HG02938 (cell line): ENCODE data around the gene AJM1.
"Not testable (repeated sequence)": the region's sequence is repeated elsewhere in the genome, so short reads cannot be mapped to it uniquely, and the experiment has no call there.

ENCODE experiments used
- ATAC-seq: cut with Tn5 transposase; IDR thresholded peaks from one replicate; pipeline ENCODE4 v1.9.1; 2021; ENCODE audit warnings: mild to moderate bottlenecking, moderate library complexity; ENCODE audit not compliant: unreplicated experiment

Gene AJM1

DNA sequence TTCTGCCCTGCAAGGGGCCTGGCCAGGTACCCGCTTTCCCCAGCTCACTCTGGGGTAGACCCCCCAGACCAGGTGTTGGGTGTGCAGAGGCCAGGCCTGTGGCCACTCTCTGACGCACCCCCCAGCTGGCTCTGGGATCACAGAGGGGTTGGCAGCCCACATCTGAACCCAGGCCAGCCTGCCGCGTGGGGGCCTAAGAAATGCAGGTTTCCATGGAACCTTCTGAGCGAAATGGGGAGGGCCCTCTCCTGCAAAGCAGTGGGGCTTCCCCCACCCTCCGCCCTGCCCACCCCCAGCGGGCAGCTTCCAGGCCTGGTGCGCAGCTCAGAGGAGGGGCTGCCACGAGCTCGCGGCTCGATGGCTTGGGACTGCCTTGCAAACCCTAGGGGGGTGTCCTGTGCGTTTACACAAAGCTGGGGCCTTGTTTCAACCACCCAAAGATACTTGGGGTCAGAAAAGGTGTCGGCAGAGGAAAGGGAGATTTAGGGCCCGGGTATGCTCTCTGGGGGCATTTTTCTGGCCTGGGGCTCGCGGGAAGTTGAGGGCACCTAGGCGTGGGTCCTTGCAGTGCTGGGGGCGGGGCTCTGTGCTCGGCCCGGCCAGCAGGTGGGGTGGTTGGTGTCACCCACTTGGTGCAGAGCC is 1.0 kb downstream of the AJM1 start:
- ATAC-seq = not testable (repeated sequence)

DNA sequence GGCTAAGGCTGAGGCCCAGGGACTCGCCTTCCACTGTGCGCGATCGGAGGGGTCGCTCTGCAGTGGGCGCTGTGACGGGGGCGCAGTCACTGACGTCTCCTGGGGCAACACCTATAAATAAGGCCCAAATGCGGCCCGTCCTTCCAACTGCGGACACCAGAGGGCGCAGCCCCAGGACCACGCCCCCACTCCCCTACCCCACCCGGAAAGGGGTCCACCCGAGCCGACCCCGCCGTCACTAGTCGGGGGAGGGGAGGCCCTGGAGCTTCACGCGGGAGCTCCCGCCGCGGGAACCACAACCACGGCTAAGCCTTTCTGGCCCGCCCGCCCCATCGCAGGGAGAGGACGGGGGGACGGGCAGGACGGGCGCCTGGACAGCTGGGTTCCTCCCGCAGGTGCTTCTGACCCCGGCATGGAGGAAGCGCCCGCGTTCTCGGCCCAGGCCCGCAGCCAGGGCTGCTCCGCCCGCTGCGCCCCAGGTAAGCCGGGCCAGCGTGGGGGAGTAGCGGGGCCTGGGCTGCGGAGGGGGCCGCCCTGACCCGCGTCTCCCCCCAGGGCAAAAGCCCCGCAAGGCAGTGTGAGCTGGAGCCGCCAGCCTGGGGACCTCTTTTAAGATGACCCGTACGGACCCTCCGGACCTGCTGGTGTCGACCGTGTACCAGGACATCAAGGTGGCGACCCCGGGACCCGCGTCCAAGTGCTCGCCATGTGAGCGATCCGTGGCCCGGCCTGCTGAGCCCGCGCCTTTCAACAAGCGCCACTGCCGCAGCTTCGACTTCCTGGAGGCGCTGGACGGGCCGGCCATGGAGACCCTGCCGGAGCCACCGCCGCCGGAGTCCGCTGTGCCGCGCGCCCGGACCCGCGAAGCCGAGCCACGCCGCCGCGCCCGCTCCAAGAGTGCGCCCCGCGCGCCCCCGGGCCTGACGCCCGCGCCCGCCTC is 1.8 kb downstream of the AJM1 start:
- ATAC-seq = not testable (repeated sequence)

DNA sequence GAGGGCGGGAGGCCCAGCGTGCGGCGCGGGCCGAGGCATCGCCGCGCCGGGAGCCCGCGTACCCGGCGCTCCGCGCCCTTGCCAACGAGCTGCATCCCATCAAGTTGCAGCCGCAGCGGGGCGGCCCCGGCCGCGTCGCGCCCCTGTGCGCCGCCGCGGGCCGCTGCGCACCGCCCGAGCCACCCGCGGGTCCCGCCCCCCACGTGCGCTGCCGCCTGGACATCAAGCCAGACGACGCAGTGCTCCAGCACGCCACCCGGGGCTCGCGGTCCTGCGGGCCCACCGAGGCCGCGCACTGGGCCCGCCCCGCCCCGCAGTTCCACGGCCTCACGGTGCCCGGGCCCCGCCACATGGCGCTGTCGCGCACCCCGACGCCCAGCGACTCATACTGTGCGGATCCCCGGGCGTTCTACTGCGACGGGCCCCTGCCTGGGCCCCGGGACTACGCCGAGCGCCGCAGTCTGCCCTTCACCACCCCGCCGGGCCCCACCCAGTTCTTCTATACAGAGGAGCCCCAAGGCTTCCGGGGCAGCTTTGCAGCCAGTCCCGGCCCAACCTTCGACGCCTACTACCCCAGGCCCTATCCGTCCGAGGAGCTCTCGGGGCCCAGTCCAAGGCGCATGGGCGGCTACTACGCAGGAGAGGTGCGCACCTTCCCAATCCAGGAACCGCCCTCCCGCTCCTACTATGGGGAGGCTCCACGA is 2.6 kb downstream of the AJM1 start:
- ATAC-seq = no peak

DNA sequence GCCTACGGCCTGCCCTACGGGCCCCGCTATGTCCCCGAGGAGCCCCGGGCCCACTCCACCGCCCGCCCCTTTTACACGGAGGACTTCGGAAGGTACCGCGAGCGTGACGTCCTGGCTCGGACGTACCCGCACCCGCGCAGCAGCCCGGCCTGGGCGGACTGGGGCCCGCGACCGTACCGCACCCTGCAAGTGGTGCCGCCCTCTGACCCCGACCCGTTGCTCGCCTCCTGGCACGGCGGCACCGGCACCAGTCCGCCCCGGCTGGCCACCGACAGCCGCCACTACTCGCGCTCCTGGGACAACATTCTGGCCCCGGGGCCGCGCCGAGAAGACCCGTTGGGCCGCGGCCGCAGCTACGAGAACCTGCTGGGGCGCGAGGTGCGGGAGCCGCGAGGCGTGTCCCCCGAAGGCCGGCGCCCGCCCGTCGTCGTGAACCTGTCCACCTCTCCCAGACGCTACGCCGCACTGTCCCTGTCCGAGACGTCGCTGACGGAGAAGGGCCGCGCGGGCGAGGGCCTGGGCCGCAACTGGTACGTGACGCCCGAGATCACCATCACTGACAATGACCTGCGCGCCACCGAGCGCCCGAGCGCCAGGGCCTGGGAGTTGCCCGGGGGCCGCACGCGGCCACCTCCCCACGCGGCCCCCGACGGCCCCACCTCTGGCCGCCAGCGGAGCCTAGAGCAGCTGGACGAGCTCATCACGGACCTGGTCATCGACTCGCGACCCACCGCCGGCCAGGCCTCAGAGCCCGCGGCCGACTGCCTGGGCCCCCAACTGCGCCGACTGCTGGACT is 3.4 kb downstream of the AJM1 start:
- ATAC-seq = no peak

DNA sequence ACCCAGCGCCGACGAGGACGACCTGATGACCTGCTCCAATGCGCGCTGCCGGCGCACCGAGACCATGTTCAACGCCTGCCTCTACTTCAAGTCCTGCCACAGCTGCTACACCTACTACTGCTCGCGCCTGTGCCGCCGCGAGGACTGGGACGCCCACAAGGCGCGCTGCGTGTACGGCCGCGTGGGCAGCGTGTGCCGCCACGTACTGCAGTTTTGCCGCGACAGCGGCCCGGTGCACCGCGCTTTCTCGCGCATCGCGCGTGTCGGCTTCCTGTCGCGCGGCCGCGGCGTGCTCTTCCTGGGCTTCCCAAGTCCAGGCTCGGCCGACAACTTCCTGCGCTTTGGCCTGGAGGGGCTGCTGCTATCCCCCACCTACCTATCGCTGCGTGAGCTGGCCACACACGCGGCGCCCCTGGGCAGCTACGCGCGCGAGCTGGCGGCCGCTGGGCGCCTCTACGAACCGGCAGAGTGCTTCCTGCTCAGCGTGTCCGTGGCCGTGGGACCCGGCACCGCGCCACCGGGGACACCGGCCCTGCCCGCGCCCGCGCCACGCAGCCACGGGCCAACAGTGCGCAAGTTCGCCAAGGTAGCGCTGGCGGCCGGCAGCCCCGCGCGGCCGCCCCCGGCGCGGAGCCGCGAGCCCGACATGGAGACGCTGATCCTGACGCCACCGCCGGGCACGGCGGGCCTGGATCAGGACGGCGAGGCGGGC is 4.3 kb downstream of the AJM1 start:
- no peak for ATAC-seq

DNA sequence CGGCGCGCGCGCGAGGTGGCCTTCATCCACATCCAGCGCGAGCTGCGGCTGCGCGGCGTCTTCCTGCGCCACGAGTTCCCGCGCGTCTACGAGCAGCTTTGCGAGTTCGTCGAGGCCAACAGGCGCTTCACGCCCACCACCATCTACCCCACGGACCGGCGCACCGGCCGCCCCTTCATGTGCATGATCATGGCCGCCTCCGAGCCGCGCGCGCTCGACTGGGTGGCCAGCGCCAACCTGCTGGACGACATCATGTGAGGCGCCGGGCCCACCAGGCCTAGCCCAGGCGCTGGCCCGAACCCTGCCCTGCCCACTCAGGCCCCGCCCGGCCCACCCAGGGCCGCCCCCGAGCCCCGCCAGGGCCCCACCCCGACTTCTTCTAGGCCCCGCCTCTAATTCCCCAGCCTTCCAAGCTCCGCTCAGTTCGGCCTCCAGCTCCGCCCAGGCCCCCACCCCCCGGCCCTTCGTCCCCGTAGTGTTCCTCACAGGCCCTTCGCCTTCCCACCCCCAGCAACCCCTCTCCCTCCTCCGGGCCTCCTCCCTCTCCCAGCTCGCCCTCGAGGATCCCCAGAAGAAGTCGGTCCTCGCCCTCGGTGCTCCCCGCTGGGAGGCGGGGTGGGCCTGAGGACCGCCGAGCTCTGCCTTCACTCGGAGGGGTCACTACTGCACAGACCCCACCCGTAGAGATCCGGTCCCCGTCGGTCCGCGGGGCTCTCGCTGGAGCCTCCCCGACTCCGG is 5.0 kb downstream of the AJM1 start:
- no peak for ATAC-seq

DNA sequence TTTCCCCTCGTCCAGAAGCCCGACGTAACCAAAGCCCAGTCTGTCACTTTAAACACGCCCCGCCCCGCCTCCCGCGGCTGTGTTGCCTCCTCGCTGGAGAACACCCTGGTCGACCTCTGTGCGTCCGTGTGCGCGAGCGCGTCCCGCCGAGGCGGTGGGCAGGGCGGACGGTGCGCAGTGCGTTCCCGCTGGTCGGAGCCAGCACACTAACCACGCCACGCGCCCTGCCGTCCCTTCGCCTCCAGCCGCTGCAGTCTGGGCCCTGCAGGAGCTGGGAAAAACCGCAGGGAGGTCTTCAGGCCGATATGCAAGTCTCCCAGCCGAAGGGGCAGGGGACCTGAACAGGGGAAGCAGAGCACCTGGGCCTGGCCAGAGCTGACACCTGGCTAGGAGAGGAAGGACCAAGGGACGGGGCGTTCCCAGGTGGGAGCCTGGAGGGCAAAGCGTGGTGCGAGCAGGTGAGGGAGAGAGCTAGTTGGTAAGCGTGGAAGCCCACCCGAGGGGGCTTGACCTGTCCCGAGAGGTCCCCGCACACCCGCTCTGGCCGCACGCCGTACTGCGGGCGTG is 5.6 kb downstream of the AJM1 start:
- no peak for ATAC-seq

DNA sequence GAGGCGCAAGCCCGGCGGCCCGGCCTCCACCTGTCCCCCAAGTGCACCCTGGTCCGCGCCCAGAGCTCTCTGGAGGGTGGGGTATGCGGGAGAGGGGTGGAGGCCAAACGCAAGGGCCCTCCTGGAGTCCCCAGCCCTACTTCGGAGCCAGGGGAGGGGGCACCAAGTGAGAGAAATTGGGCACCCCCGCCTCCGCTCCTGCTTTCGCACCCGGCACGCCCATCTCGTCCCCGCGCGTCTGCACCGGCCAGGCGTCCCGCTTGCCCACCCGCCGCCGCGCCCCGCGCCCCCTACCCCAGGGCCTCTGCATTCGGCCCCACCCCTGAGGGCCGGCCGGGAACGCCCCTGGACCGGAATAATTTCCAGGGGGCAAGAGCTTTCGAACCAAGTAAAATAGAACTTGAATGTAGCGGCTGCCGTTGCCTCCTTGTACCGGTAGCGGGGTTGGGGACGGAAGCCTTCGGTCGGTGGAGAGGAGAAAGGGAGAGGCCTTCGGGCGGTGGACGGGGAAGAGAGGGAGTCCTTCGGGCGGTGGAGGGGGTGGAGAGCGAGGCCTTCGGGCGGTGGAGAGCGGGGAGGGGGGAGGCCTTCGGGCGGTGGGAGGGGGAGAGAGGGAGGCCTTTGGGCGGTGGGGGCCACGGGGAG is 6.2 kb downstream of the AJM1 start:
- ATAC-seq = no peak

DNA sequence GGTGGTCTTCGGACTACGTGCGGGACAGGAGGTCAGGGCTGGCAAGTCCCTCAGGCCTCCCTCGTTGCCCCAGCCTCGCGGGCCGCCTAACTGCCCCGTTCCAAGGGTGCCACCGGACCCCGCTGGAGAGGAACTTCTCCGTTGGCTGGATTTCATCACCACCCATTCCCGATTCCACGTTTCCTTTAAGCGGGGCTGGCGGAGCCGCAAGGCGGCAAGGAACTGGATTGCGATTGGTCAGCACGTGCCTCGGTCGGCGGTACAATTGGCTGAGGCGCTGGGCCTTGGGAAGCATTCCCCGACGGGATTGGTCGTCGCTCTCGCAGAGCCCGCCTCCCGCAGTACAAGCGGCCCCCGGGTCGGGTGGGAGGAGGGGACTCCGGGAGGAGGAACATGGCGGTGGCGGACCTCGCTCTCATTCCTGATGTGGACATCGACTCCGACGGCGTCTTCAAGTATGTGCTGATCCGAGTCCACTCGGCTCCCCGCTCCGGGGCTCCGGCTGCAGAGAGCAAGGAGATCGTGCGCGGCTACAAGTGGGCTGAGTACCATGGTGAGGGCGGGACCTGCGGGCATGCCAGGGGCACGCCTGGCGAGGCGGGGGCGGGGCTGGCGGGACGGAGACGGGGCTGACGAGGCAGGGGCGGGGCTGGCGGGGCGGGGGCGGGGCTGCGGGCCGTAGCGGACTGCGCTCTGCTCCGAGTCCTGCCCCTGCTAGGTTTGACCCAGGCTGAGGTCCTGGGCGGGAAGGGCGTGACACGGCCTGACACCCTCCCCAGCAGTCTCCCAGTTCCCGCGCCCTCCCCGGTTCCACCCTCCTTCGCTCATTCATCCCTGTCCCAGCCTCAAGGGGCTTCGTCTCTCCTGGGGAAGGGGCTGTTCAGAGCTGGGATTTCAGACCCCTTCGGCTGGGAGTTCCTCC is 7.0 kb downstream of the AJM1 start, which contains the start of gene PHPT1:
Gene PHPT1, plus strand, starts transcription at position 372 of the 922 bp plus-strand sequence. Its CDS starts 22 bp downstream, at position 394.
- peak; percentile 70 for ATAC-seq

DNA sequence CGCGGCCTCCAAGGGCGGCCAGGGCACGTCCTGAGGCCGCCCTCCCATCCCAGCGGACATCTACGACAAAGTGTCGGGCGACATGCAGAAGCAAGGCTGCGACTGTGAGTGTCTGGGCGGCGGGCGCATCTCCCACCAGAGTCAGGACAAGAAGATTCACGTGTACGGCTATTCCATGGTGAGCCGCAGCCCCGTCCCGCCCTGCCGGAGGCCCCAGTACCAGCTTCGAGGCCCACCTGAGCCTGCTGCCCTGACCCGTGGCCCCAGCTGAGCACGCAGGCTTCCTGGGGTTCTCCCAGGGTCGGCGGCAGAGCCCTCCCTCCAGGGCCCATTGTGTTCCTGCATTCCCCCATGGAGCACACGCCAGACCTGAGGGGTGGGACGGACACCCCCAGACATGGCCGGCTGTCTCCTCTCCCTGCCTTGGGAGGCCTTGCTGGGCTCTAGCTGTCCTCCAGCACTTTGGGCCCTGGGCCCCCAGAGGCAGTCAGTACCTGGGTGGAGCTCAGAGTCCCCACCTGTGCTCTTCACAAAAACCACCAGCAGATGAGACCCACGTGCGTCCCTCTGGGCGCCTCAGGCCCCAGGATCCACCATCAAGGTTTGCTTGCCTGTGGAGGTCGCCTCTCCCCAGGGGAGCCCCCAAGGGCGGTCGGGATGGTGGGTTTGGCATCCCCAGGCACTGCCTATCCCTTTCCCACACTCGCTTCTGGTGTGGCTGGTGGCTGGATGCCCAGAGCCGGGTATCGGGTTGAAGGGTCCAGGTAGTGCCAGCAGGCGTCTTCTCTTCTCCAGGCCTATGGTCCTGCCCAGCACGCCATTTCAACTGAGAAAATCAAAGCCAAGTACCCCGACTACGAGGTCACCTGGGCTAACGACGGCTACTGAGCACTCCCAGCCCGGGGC is 7.9 kb downstream of the AJM1 start:
- ATAC-seq = no peak

DNA sequence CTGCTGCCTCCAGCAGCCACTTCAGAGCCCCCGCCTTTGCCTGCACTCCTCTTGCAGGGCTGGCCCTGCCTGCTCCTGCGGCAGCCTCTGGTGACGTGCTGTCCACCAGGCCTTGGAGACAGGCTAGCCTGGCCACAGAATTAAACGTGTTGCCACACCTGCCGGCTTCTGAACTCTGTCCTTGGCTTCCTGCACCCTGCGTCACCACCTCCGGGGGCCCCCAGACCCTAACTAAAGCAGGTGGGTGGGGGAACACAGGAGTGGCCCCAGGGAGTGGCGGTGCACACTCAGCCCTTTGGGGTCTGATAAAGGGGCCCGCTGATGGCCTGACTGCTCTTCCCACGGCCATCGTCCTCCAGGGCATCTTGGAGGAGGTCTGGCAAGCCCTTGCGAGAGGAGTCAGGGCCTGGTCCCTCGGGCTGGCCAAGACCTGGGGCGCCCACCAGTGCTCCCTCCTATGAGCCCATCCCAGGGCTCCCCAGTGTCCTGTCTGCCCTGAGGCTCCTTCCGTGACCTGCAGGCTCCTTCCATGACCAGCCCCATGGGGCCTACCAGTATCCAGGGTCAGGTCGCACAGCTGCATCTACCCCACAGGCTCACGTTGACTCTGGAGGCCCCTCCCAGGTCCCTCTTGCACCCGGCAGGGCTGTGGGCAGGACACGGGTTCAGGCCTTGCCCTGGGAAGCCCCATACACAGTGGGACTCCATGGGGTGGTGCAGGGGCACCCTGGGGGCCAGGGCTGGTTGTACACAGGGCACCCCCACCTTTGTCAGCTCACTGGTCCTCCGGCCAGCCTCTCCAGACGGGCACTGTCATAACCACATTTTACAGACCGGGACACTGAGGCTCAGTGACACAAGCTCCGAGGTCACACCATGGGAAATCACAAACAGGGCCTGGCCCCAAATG is 8.8 kb downstream of the AJM1 start:
- ATAC-seq = no peak

DNA sequence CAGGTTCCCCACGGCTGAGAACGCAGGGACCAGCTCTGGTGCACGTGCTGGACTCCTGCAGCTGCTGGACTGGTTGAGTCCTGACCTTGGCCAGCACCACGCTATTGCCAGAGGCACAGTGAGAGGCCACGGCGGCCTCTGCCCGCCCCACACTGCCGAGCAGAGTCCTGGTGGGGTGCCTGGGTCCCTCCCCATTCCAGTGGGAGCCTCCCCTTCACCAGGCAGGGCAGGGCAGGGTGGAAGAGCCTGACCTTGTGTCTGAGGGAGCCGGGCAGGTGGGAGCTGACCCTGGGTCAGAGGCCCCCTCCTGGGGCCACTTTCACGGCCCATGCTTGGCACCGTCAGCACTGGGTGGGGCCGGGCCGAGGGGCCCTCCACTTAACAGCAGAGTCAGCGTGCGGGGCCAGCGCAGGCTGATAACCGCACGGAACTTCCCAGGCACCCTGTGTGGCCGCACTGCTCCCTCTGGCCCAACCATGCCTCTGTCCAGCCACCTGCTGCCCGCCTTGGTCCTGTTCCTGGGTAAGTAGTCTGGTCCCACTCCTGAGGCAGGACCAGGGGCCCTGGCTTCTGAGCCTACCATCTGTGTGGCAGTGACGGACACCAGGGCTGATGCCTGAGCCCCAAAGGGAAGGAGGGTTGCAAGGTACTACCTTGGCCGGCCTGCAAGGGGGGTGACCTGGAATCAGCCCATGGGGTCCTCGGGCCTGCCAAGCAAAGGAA is 9.8 kb downstream of the AJM1 start, which contains the start of gene MAMDC4:
Gene MAMDC4, plus strand, starts transcription at position 406 of the 723 bp plus-strand sequence. Its CDS starts 71 bp downstream, at position 477.
- no peak for ATAC-seq

DNA sequence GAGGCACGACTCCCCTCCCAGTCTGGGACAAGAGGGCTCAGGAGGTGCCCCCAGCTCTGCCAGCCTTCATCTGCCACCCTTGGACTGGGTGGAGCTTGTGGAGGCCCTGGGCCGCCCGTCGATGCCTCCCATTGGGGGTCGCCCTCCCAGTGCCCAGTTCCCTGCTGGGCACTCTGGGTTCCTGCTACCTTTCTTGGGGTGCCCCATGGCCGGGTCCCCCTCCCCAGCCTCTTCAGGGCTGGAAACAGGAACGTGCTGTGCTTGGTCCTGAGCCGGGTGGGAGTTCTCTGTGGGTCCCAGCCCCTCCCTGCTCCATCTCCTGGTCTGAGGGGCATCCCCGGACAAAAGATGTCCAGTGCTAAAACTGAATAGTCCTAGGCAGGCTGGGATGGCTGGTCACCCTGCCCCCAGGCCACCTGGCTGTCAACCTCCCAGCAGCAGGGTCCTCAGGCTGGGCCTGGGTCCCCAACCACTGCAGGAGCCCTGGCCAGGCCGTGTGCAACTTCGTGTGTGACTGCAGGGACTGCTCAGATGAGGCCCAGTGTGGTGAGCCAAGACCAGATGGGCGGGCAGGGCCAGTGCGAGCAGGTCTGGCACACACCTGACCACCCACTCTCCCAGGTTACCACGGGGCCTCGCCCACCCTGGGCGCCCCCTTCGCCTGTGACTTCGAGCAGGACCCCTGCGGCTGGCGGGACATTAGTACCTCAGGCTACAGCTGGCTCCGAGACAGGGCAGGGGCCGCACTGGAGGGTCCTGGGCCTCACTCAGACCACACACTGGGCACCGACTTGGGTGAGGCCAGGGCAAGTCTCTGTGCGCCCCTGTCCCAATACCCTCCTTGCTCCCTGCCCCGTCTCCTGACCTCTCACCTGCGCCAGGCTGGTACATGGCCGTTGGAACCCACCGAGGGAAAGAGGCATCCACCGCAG is 10.7 kb downstream of the AJM1 start:
- no peak for ATAC-seq
